Esophagus squamous epithelium (tissue), 5 donors: ENCODE measurements around the gene CD300LG. TPM values are rescaled to one million over a fixed set of nuclear protein-coding genes. Genes with fewer than 3 reads are reported as not detected.

Experiments used
- DNase-seq: peaks from one replicate; lab custom pipeline; 2025; lab: John Stamatoyannopoulos, UW
- H3K27ac ChIP-seq, 4 donors: fragments of 200-600 bp; sonication (generic); one replicate each; pipeline ENCODE4 v1.5.1; 2016 to 2019; ENCODE audit warnings: mild to moderate bottlenecking in 1 of 4
- H3K27me3 ChIP-seq, 4 donors: fragments of 200-600 bp; sonication (generic); 1 replicate in 3 of 4; 2 replicates in 1 of 4; pipeline versions ENCODE4 v1.5.1 to v1.6.0; 2017 to 2021; ENCODE audit warnings: antibody characterized with exemption in 1 of 4
- H3K36me3 ChIP-seq, 3 donors: fragments of 200-600 bp; sonication (generic); one replicate each; pipeline ENCODE4 v1.5.1; 2016 to 2019
- H3K4me1 ChIP-seq, 3 donors: fragments of 200-600 bp; sonication (generic); one replicate each; pipeline ENCODE4 v1.5.1; 2017 to 2019
- H3K4me3 ChIP-seq, 4 donors: fragments of 200-600 bp; sonication (generic); 1 replicate in 3 of 4; 2 replicates in 1 of 4; pipeline ENCODE4 v1.5.1; 2016 to 2019; ENCODE audit warnings: mild to moderate bottlenecking in 2 of 4, moderate library complexity in 1 of 4
- H3K9me3 ChIP-seq, 3 donors: fragments of 200-600 bp; sonication (generic); one replicate each; pipeline ENCODE4 v1.5.1; 2016 to 2019
- POLR2A ChIP-seq, 4 donors: fragments of 450-650 bp; IDR thresholded peaks; one replicate each; pipeline ENCODE4 v1.6.1; 2017; ENCODE audit warnings: antibody characterized with exemption in 4 of 4, mild to moderate bottlenecking in 4 of 4, moderate library complexity in 3 of 4
- WGBS, 2 donors: methylation state at CpG; one replicate each; pipeline ENCODE4 v1.1.5; 2018; 5-methylcytosine and 5-hydroxymethylcytosine counted together
- intact Hi-C: fragments of 100-400 bp; cut with DNase I; formaldehyde crosslinking; loops from one replicate; pipeline ENCODE4 v1.15.0; 2022
- total RNA-seq, 4 donors: library from RNA; depleted of rRNA; stranded (reverse); fragments of >200 nt; gene quantifications; one replicate each; pipeline ENCODE4 v1.1.0, GENCODE V29; 2016
- TF ChIP-seq, protein P1 (sequence below), 6 experiments: fragments of 450-650 bp in 4 of 6; fragments of 200-600 bp in 2 of 6; sonication (generic) in 2 of 6; IDR thresholded peaks; one replicate each; pipeline ENCODE4 v1.5.1; 2016 to 2019; ENCODE audit warnings: antibody characterized with exemption in 6 of 6, mild to moderate bottlenecking in 4 of 6, moderate library complexity in 4 of 6
- donor health status: DM: yes; HTN: yes; CAD: no.

Gene CD300LG
- total RNA-seq, 4 donors from 2014 or later, result 0.30 to 2.3 (median 0.94) TPM

DNA sequence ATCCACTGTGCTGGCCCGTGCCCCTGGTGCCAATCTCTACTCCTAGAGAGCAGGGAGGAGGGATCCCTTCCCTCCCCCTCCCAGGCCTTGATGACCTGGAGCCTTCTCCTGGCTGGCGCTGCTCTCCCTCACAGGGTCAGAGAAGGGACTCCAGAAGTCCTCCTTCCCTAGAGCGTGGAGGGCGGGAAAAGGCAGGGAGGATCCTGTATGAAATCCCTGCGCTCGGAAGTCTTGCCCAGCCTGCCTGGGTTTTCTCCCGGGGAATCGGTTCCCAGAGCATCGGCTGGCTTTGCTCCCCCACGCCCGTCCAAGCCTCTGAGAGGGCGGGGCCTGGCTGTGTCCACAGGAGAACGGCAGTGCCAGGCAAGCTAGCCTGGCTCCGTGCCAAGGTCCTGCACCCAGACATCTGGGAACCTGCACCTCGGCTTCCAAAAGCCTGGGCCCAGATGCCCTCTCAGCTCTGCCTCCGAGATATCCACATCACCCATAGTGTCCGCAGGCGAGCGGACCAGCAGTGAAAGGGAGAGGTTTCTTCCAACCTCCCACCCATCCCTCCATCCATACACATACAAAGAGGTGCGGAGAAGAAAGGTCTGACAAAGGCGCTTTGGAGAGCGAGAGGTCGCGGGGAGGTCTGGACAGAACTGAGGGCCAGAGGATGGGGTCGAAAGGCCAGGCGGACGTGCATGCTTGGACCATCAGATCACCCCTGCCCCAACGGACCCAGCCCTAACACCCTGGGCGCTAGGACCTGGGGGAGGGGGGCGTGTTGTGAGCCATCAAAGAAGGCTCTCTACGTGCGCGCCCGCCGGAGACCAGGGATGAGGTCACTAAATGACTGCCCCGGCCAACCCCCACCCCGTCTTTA, 59.2 kb downstream of the CD300LG start:
- H3K27me3 ChIP-seq, result peaks cover 0 to 67% (median 6%) of the 10 kb centered on the region in 4 donors
- 4 to 10% methylated on average over 8 to 19 of the region's 37 CpGs for WGBS, 2 donors
- H3K4me1 ChIP-seq, result peaks cover 23 to 37% (median 32%) of the 10 kb centered on the region in 3 donors
- DNase-seq, result no peak
- intact Hi-C loops, result no loop called here
- peak overlapping the region; percentile 36 to 81 (median 64) for H3K4me3 ChIP-seq
- no peak for TF ChIP-seq POLR2A (IDR thresholded peaks at IDR 0.05)
- TF ChIP-seq, protein P1, sequence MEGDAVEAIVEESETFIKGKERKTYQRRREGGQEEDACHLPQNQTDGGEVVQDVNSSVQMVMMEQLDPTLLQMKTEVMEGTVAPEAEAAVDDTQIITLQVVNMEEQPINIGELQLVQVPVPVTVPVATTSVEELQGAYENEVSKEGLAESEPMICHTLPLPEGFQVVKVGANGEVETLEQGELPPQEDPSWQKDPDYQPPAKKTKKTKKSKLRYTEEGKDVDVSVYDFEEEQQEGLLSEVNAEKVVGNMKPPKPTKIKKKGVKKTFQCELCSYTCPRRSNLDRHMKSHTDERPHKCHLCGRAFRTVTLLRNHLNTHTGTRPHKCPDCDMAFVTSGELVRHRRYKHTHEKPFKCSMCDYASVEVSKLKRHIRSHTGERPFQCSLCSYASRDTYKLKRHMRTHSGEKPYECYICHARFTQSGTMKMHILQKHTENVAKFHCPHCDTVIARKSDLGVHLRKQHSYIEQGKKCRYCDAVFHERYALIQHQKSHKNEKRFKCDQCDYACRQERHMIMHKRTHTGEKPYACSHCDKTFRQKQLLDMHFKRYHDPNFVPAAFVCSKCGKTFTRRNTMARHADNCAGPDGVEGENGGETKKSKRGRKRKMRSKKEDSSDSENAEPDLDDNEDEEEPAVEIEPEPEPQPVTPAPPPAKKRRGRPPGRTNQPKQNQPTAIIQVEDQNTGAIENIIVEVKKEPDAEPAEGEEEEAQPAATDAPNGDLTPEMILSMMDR (IDR thresholded peaks at IDR 0.05), result no peak
- no peaks in the 10 kb centered on the region for H3K9me3 ChIP-seq
- H3K27ac ChIP-seq, result peak overlapping the region; percentile 72 to 94 (median 87)
- no peaks in the 10 kb centered on the region for H3K36me3 ChIP-seq

DNA sequence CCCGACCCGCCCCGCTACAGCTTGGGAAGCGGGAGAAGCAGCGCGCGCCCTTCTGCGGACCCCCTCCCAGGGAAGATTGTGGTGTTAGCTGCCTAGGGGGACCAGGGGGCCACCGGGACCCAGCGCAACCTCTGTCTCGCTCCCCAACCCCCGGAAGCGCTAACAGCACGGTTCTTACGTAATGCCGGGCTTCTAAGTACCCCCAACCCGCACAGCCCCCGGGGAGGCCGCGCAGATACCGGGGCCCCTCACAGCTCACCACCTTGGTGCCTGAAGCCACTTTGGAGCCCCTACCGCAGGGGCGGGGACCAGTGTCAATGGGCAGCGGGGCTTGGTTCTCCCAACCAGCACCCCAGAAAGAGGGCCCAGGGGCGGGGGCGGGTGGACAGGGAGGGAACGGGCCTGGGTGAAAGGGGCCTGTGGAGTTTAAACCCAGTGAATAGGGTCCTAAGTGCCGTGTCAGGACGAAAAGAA, 60.0 kb downstream of the CD300LG start:
- Histone ChIP-seq H3K9me3 (no peaks in the 10 kb centered on the region), H3K4me3 (peak overlapping the region; percentile 36 to 81 (median 64)), H3K27ac (peak overlapping the region; percentile 72 to 94 (median 87)), H3K4me1 (peaks cover 23 to 36% (median 32%) of the 10 kb centered on the region in 3 donors), H3K27me3 (peaks cover 0 to 61% (median 6%) of the 10 kb centered on the region in 4 donors), H3K36me3 (no peaks in the 10 kb centered on the region)
- no peak for DNase-seq
- TF ChIP-seq, protein P1 (IDR thresholded peaks at IDR 0.05), result no peak
- no peak for TF ChIP-seq POLR2A (IDR thresholded peaks at IDR 0.05)
- intact Hi-C loops, result no loop called here
- 0% methylated on average over 2 of the region's 29 CpGs; no CpG with 5 or more reads in 1 of the 2 donors for WGBS, 2 donors

DNA sequence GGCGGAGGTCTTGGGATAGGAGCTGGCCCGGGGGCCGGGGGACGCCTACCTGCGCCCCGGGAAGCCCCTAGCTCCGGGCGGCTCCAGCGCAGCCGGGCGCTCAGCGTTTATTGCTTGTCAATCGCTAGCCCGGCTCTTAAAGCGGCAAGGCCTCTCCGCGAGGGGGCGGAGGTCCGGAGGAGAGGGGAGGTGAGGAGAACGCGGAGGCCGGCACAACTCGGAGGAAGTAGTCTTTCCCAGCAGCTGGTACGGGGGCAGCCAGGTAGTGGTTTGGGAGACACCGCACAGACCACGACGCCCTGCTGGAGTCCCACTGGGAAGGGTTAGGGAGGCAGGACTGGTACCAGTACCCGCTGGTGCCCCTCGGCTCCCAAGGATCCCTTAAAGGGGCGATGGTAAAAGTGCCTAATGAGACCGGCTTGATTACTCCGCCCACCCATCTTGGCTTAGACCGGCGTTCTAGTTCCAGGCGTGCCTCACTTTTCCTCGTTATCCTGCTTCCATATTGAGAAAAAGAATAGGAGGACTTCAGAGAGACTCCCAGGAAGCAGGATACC, 60.5 kb downstream of the CD300LG start, which contains the start of gene MPP2:
MPP2 (minus strand) TSS at position 112 of the 557 bp plus-strand sequence. CDS start 3,076 bp downstream, outside the sequence.
- 0 to 7% methylated on average over 6 to 15 of the region's 36 CpGs for WGBS, 2 donors
- no peaks in the 10 kb centered on the region for H3K9me3 ChIP-seq
- peaks cover 23 to 36% (median 32%) of the 10 kb centered on the region in 3 donors for H3K4me1 ChIP-seq
- TF ChIP-seq POLR2A (IDR thresholded peaks at IDR 0.05), result peak in 2 of 4 donors; percentile 42 to 47
- TF ChIP-seq, protein P1 (IDR thresholded peaks at IDR 0.05), result peak in 2 of 6 experiments; percentile 25 to 38
- intact Hi-C loops, result no loop called here
- DNase-seq, result no peak
- H3K27ac ChIP-seq, result peak within 1 kb of the TSS; percentile 72 to 94 (median 87)
- no peaks in the 10 kb centered on the region for H3K36me3 ChIP-seq
- H3K4me3 ChIP-seq, result peak within 1 kb of the TSS; percentile 36 to 81 (median 64)
- peaks cover 0 to 61% (median 6%) of the 10 kb centered on the region in 4 donors for H3K27me3 ChIP-seq

DNA sequence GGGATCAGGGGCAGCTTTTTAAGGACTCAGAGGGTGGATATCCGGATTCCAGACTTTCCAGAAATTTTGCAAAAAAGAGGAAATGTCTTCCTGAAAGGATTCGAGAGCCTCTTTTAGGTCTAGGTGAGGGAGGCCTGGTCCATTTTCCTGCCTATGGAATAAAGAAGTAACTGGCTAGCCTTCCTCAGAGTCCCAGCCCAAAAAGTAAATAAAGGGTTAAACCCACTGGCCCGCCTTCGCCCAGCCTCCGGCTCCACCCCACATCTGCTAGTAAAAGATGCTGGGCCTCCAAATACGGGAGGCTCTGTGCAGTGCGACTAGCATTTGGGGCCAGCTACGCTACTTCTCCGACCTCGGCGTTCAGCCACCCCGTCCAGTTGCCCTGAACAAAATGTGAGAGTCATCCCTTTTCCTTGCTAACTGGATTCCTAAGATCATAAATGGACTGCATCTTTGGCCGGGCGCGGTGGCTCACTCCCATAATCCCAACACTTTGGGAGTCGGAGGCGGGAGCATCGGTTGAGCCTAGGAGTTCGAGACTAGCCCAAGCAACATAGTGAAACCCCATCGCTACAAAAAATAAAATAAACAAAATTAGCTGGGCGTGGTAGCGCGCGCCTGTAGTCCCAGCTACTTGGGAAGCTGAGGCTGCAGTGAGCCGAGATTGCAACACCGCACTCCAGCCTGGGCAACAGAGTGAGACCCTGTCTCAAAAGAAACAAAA, 61.2 kb downstream of the CD300LG start:
- no peak for DNase-seq
- Histone ChIP-seq H3K36me3 (no peaks in the 10 kb centered on the region), H3K4me3 (peak overlapping the region; percentile 36 to 81 (median 64)), H3K27ac (peak overlapping the region; percentile 72 to 94 (median 87)), H3K27me3 (peaks cover 0 to 61% (median 6%) of the 10 kb centered on the region in 4 donors), H3K9me3 (no peaks in the 10 kb centered on the region), H3K4me1 (peaks cover 23 to 36% (median 32%) of the 10 kb centered on the region in 3 donors)
- 33 to 36% methylated on average over 10 to 20 of the region's 26 CpGs for WGBS, 2 donors
- intact Hi-C loops, result no loop called here
- TF ChIP-seq, protein P1 (IDR thresholded peaks at IDR 0.05), result no peak
- TF ChIP-seq POLR2A (IDR thresholded peaks at IDR 0.05), result no peak
